Activated CD4-positive, CD25-positive, alpha-beta regulatory T cell (primary cell): ENCODE results near the gene ATG4A.

Experiments
- DNase-seq, 4 experiments: peaks; one replicate each; lab custom pipeline; 2025; lab: John Stamatoyannopoulos, UW

The ATG4A gene

GRCh38 chrX:108123591-108124366 lies 32.2 kb downstream of the ATG4A start:
- no peak for DNase-seq

DNA sequence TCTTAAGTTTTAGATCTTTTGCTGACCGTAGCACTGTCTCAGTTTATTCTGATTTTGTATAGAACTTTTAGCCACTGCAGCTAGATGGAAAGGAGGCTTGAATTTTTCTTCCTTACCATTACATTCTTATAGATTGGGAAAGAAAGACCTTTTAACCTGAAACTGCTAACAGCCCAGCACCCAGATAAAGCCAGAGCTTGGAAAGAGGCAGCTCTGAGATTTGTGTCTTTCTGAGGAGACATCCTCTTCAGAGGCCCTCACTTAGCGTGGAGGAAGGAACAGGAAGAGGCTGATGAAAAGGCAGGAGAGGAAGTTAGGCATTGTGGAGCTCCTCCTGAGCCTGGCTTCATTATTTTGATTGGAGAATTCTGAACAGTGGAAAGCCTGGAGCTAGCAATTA lies 35.1 kb downstream of the ATG4A start:
- DNase-seq = no peak

GRCh38 chrX:108127152-108127551 lies 35.6 kb downstream of the ATG4A start:
- no peak for DNase-seq

- no peak for DNase-seq
Observed at GRCh38 chrX:108130889-108131288, 39.3 kb downstream of the ATG4A start.

- DNase-seq = no peak
Observed at GRCh38 chrX:108131471-108131870, 39.9 kb downstream of the ATG4A start.

DNA sequence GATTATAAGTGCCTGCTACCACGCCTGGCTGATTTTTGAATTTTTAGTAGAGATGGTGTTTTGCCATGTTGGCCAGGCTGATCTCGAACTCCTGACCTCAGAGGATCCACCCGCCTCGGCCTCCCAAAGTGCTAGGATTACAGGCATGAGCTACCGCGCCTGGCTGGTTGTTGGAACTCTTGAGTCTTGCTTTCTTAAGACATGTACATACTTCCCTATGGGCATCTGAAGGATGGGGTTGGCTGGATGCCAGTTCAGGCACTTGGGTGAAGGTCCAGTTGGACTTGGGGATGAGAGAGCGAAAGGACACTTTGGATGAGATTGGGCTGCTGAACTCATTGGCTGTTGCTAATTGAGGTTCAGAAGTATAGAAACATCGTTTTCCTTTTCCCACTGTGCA lies 40.5 kb downstream of the ATG4A start:
- no peak for DNase-seq

DNA sequence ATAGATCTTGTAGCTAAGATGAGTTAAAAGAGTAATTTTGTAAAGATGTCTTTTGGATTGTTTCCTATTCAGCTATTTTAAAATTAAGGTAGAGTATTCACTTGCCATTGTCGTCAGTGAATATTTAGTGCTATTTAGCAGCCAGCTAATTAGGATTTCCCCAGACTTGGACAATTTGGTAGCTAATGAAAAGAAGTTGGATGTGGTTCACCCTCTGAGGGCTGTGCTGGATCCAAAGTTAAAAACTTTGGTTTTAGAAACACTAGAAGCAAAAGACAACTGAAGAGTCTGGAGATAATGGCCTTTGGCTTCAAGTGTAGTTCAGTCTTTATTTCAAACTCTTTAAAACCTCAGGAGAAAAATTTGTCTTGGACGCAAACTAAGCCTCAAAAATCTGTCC lies 41.3 kb downstream of the ATG4A start:
- no peak for DNase-seq

DNA sequence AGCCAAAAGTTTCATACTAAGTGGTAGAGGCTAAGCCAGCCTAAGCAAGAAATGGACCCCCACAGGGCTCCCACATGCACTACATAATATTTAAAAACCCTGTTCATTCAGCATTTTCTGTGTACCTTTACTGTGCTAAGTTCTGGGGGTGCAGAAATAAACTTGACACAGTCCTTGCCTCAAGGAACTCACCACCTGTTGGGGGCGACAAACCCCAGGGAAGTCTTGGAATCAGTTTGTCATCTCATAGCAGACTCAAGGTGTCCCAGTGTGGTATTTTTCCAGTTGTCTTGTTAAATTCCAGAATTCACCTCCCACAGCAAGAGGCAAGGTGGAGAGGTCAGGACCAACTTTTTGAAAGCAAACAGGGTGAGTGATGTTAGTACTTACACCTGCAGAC lies 43.1 kb downstream of the ATG4A start:
- DNase-seq = no peak

DNA sequence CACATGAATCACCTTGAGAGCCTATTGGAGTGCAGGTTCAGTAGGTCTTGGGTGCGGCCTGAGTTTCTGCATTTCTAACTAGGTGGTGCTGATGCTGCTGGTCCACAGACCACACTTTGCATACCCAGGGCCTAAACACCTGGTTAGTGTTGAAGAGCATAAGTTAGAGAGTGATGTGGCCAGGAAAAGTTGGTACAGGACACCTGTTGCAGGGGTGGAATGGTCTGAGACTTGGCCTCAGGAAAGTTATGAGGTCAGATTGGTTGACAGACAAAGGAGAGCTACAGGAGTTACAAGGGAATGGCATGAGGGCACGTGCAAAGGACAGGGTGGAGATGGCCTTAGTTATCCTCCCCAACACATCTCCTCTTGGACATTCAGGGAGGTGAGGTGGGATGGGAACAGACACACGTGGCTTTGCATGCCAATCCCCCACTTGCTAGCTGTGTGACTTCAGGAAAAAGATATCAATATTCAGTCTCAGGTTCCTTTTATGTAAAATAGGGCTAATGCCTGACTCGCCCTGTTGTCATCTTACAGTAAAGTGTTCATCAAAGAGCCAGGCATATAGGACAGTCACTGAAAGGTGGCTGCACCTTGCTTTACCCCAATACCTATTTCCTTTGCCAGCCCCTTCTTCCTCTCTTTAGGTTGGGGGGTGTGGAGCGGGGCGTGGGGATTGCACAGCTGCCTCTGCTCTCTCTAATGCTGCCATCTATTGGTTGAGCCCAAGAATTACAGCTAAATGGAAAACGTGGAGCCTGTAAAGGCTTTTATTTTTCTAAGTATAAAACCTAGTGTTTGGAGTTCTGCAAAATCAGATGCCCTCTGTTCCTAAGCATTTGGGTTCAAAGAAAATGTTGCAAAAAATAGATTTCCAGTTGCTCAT lies 47.5 kb downstream of the ATG4A start:
- DNase-seq = no peak

DNA sequence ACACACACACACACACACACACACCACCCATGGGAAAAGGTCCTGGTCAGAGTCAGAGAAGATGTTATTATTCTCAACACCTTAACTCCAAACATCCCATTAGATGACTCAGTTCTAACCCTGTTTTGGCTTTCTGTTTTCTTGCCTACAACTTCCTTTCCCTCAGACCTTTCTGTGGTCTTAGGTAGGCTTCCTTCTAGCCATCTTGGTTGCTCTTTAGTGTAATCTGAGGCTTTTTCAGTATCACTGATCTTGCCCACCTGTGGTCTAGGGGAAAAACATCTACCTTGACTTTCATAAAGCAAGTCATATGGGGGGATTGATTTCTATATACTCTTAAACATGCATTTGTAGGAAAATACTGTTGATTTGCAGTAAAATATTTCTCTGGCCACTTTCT lies 56.9 kb downstream of the ATG4A start:
- DNase-seq = no peak

DNA sequence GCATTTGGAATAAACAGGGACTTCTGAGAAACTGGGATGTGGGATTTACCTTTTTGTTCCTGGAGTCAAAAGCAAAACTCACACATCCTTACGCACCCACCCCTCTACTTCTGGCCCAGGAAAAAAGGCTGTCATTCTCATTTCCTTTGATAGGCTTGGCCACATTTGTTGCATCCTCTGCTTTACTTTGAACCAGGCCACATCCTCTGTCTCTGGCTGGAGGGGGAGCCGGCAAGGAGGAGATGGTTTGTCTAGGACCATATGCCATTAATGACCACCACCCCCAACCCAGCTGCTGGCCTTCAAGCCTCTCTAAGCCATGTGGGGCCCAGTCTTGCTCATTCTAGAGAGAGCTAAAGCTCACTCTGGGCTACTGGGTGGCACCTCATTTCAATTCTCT lies 64.5 kb downstream of the ATG4A start:
- no peak for DNase-seq

- no peak for DNase-seq
Observed at GRCh38 chrX:108156934-108157466, 65.4 kb downstream of the ATG4A start.

- no peak for DNase-seq
Observed at GRCh38 chrX:108157628-108158027, 66.0 kb downstream of the ATG4A start.

- no peak for DNase-seq
Observed at GRCh38 chrX:108159028-108159670, 67.6 kb downstream of the ATG4A start.

GRCh38 chrX:108160309-108160708 lies 68.7 kb downstream of the ATG4A start:
- DNase-seq = no peak

DNA sequence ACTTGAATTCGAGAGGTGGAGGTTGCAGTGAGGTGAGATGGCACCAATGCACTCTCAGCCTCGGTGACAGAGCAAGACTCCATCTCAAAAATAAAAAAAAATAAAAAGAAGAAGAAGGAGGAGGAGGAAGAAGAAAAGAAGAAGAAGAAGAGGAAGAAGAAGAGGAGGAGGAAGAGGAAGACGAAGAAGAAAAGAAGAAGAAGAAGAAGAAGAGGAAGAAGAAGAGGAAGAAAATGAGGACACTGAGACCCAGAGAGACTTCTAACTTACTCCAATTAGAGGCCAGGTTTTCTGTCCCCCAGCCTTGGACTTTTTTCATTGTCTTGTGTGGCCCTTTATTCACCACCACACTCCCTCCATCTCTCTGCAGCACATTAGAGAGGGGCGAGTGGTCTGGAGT lies 70.7 kb downstream of the ATG4A start:
- DNase-seq = no peak

- no peak for DNase-seq
Observed at GRCh38 chrX:108163333-108164082, 71.9 kb downstream of the ATG4A start.

GRCh38 chrX:108165383-108166111 lies 74.0 kb downstream of the ATG4A start:
- DNase-seq = no peak

DNA sequence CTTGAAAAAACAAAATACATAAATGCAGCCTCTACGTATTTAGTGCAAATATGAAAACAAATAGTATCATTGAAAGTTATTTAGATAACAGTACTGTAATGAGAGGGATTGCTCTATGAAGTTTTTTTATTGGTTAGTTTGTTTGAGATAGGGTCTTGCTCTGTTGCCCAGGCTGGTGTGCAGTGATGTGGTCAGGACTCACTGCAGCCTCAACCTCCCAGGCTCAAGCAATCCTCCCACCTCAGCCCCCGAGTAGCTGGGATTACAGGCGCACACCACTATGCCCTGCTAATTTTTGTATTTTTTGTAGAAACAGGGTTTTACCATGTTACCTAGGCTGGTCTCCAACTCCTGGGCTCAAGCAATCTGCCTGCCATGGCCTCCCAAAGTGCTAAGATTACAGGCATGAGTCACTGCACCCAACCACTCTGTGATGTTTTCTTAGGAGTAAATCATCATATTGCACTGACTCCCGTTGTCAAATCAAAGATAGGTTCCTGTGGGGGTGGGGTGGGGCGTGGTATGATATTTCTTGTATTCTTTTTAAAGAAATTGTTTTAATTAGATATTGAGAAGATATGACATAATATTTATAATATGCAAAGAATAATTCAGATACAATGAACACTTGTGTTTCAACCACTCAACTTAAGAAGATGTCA lies 75.8 kb downstream of the ATG4A start:
- no peak for DNase-seq

DNA sequence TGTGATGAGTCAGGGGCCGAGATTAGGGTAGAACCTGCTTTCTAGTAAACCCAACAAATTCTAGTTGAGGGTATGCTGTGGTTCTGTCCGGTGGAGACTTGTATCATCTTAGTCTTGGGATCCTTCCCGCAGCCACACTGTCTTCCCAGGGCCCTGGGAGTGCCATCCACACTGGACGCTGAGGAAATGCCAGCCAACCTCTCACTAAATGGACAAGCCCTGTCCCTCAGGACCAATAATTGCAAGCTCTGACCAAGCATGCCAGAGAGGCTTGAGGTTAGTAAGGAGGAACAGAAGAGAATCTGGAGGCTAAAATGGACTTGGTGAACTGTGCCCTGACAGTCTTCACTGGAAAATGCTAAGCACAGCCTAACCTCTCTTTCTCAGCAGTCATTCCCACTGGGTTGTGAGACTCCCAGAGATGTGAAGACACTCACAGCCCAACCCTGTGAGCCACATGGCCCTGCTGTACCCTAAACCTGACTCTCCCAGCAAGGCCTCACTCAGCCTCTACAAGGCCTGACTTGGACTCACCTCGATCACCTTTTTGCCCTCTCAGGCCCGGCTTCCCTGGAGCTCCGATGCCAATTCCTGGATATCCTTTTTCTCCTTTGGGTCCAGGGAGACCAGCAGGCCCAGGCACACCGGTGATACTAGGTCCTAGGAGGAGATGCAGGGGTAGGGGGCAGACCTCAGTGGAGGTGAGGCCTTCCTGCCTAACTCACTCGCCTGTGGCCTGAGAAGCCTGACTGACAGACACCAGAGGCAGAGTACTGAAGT lies 77.6 kb downstream of the ATG4A start:
- no peak for DNase-seq
